DMS 273 (cell line): ENCODE results near the gene RGS6.

Experiments used
- DNase-seq: peaks from one replicate; lab custom pipeline; 2025; ENCODE audit not compliant: unreplicated experiment; lab: John Stamatoyannopoulos, UW

The RGS6 gene

GRCh38 chr14:71943695-71944018, 11.4 kb downstream of the RGS6 start:
- no peak for DNase-seq

- no peak for DNase-seq
Measured at GRCh38 chr14:71947947-71948500, 15.8 kb downstream of the RGS6 start.

- no peak for DNase-seq
Measured at GRCh38 chr14:71952381-71953363, 20.4 kb downstream of the RGS6 start.

- no peak for DNase-seq
Measured at GRCh38 chr14:71956920-71957563, 24.8 kb downstream of the RGS6 start.

GRCh38 chr14:71959055-71959454, 26.8 kb downstream of the RGS6 start:
- DNase-seq = no peak

GRCh38 chr14:71960494-71961353, 28.5 kb downstream of the RGS6 start:
- DNase-seq = no peak

GRCh38 chr14:71961972-71962371, 29.7 kb downstream of the RGS6 start:
- DNase-seq = no peak

- no peak for DNase-seq
Measured at GRCh38 chr14:71964716-71965115, 32.5 kb downstream of the RGS6 start.

GRCh38 chr14:71966528-71966927, 34.3 kb downstream of the RGS6 start:
- no peak for DNase-seq

- DNase-seq = no peak
Measured at GRCh38 chr14:71967704-71968103, 35.5 kb downstream of the RGS6 start.

GRCh38 chr14:71970272-71970671, 38.0 kb downstream of the RGS6 start:
- no peak for DNase-seq

- DNase-seq = no peak
Measured at GRCh38 chr14:71985538-71986189, 53.4 kb downstream of the RGS6 start.

GRCh38 chr14:71988476-71988875, 56.2 kb downstream of the RGS6 start:
- DNase-seq = no peak

GRCh38 chr14:71988939-71989338, 56.7 kb downstream of the RGS6 start:
- no peak for DNase-seq

GRCh38 chr14:71994416-71994815, 62.2 kb downstream of the RGS6 start:
- DNase-seq = no peak

GRCh38 chr14:71995741-71996140, 63.5 kb downstream of the RGS6 start:
- no peak for DNase-seq

GRCh38 chr14:71996610-71997009, 64.4 kb downstream of the RGS6 start:
- no peak for DNase-seq

GRCh38 chr14:72000907-72001306, 68.7 kb downstream of the RGS6 start:
- no peak for DNase-seq

GRCh38 chr14:72002731-72003130, 70.5 kb downstream of the RGS6 start:
- no peak for DNase-seq

- no peak for DNase-seq
Measured at GRCh38 chr14:72008666-72009065, 76.4 kb downstream of the RGS6 start.

- no peak for DNase-seq
Measured at GRCh38 chr14:72010474-72010873, 78.2 kb downstream of the RGS6 start.
